SJCRH30 (cell line): ENCODE data around the gene KLHL36. TPM values are rescaled to one million over a fixed set of nuclear protein-coding genes. Genes with fewer than 3 reads are reported as not detected.
"Not testable (repeated sequence)": the region's sequence is repeated elsewhere in the genome, so short reads cannot be mapped to it uniquely, and the experiment has no call there.

Experiments
- DNase-seq, 2 experiments: peaks; one replicate each; pipeline ENCODE4 v3.0.0-alpha.2; 2015 to 2020
- H3K27ac ChIP-seq: fragments of 250-450 bp; sonication (Bioruptor Pico); 2 replicates; pipeline ENCODE4 v1.5.1; 2020; ENCODE audit warnings: mild to moderate bottlenecking, moderate library complexity
- H3K27me3 ChIP-seq: fragments of 250-450 bp; sonication (Bioruptor Pico); 2 replicates; pipeline ENCODE4 v1.5.1; 2020; ENCODE audit warnings: mild to moderate bottlenecking, moderate library complexity
- H3K36me3 ChIP-seq: fragments of 250-450 bp; sonication (Bioruptor Pico); 2 replicates; pipeline ENCODE4 v1.5.1; 2020; ENCODE audit warnings: mild to moderate bottlenecking, moderate library complexity
- H3K4me1 ChIP-seq: fragments of 250-450 bp; sonication (Bioruptor Pico); 2 replicates; pipeline ENCODE4 v1.5.1; 2020; ENCODE audit warnings: mild to moderate bottlenecking, moderate library complexity
- H3K4me3 ChIP-seq: fragments of 250-450 bp; sonication (Bioruptor Pico); 2 replicates; pipeline ENCODE4 v1.5.1; 2020; ENCODE audit warnings: mild to moderate bottlenecking, moderate library complexity
- H3K9me3 ChIP-seq: fragments of 250-450 bp; sonication (Bioruptor Pico); replicated peaks from 2 replicates; pipeline ENCODE4 v1.5.1; 2020; ENCODE audit warnings: mild to moderate bottlenecking, moderate library complexity
- total RNA-seq: library from RNA; depleted of rRNA; stranded (reverse); fragments of >200 nt; shearing (Covaris generic); gene quantifications from 2 replicates; pipeline ENCODE4 v1.2.3, GENCODE V29; 2014

Gene KLHL36
- total RNA-seq, 1 experiment from 2014 or later = 10.1 TPM

- Histone ChIP-seq H3K4me3 (no peak overlapping the region), H3K36me3 (no peaks in the 10 kb centered on the region), H3K9me3 (no peaks in the 10 kb centered on the region), H3K4me1 (no peaks in the 10 kb centered on the region), H3K27ac (no peak overlapping the region), H3K27me3 (no peaks in the 10 kb centered on the region)
- DNase-seq = no peak
Measured at GRCh38 chr16:84629580-84629979, 18.7 kb upstream of the KLHL36 start.

GRCh38 chr16:84630009-84630408 lies 18.3 kb upstream of the KLHL36 start:
- Histone ChIP-seq H3K36me3 (no peaks in the 10 kb centered on the region), H3K4me3 (no peak overlapping the region), H3K4me1 (no peaks in the 10 kb centered on the region), H3K27ac (no peak overlapping the region), H3K9me3 (no peaks in the 10 kb centered on the region), H3K27me3 (no peaks in the 10 kb centered on the region)
- no peak for DNase-seq

DNA sequence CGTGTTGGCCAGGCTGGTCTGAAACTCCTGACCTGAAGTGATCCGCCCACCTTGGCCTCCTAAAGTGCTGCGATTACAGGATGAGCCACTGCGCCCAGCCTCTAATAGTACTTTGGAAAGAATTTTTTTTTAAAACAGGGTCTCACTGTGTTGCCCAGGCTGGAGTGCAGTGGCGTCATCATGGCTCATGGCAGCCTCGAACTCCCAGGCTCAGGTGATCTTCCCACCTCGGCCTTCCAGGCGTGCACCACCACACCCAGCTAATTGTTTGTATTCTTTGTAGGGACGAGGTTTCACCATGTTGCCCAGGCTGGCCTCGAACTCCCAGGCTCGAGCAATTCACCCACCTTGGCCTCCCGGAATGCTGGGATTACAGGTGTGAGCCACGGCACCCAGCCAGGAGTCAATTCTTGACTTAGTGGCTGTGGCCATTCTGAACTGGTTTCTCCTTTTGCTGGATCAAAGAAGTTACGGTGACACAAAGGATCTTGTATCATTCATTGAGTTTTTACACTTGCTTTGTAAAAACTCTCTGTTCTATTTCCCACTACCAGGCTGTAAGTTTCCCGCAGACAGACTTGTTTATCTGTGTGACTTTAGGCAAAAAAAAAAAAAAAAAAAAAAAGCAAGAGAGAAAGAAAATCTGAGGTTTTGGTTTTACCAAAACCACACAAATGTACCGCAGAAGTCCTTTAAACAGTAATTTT lies 17.7 kb upstream of the KLHL36 start:
- Histone ChIP-seq H3K36me3 (no peaks in the 10 kb centered on the region), H3K27ac (no peak overlapping the region), H3K4me1 (no peaks in the 10 kb centered on the region), H3K4me3 (no peak overlapping the region), H3K9me3 (no peaks in the 10 kb centered on the region), H3K27me3 (no peaks in the 10 kb centered on the region)
- DNase-seq = no peak

DNA sequence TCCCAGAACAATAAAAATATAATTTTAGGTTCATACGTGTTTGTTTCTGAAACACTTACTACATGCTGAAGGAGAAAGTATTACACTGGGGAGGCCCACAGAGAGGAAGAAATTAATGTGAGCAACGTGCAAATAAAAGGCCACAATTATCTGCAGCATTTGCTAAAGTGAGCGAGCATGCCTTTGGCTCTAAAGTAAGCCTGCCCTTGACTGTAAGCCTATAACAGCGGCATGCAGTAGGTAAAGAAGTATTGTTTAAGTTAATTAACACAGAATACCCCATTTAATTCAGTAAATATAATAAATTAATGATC lies 17.2 kb upstream of the KLHL36 start:
- Histone ChIP-seq H3K36me3 (no peaks in the 10 kb centered on the region), H3K27me3 (no peaks in the 10 kb centered on the region), H3K4me3 (no peak overlapping the region), H3K4me1 (no peaks in the 10 kb centered on the region), H3K27ac (no peak overlapping the region), H3K9me3 (no peaks in the 10 kb centered on the region)
- DNase-seq = no peak

- no peaks in the 10 kb centered on the region for H3K36me3 ChIP-seq
Measured at GRCh38 chr16:84631886-84632285, 16.4 kb upstream of the KLHL36 start.

DNA sequence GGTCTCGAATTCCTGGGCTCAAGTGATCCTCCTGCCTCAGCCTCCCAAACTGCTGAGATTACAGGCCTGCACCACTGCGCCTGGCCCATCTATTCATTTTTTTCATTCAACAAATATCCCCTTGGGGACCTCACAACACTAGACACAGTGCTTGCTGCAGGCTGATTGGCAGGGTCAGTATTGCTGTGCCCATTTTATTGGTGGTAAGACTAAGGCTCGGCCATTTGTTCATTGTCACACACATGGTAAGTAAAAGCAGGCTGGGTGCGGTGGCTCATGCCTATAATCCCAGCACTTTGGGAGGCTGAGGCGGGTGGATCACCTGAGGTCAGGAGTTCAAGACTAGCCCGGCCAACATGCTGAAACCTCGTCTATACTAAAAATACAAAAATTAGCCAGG lies 15.4 kb upstream of the KLHL36 start:
- H3K27me3 ChIP-seq, H3K27ac ChIP-seq, DNase-seq, H3K9me3 ChIP-seq, H3K4me1 ChIP-seq, H3K36me3 ChIP-seq, H3K4me3 ChIP-seq: not testable (repeated sequence)

More at GRCh38 chr16:84631886-84632285, 16.4 kb upstream of the KLHL36 start:
- no peak for DNase-seq
- no peak overlapping the region for H3K4me3 ChIP-seq
- H3K27ac ChIP-seq = no peak overlapping the region
- H3K9me3 ChIP-seq = no peaks in the 10 kb centered on the region
- no peaks in the 10 kb centered on the region for H3K27me3 ChIP-seq
- H3K4me1 ChIP-seq = no peaks in the 10 kb centered on the region

- Histone ChIP-seq H3K27me3 (no peaks in the 10 kb centered on the region), H3K4me3 (no peak overlapping the region), H3K27ac (no peak overlapping the region), H3K36me3 (no peaks in the 10 kb centered on the region), H3K4me1 (peaks cover 5% of the 10 kb centered on the region), H3K9me3 (no peaks in the 10 kb centered on the region)
- DNase-seq = no peak
Measured at GRCh38 chr16:84633622-84634021, 14.7 kb upstream of the KLHL36 start.

DNA sequence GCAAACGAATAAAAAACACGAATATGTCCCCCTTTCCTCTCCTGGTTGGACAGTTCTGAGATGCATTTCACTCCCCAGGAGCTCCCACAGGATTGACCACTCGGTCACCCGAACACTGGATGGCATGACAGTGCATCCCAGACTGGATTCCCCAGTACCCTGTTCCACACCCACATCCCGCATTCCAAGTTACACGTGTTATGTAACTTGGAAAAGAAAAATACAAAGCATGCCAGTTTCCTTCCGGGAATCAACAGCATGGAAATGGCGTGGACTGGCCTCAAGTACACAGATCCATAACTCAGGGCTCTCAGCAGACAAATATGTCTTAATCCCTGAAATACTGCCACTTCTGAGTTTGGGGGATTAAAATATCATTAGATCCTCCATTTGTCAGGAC lies 12.6 kb upstream of the KLHL36 start:
- no peak for DNase-seq
- no peak overlapping the region for H3K4me3 ChIP-seq
- H3K36me3 ChIP-seq = no peaks in the 10 kb centered on the region
- no peaks in the 10 kb centered on the region for H3K27me3 ChIP-seq
- H3K27ac ChIP-seq = no peak overlapping the region
- H3K9me3 ChIP-seq = no peaks in the 10 kb centered on the region
- H3K4me1 ChIP-seq = peaks cover 5% of the 10 kb centered on the region

DNA sequence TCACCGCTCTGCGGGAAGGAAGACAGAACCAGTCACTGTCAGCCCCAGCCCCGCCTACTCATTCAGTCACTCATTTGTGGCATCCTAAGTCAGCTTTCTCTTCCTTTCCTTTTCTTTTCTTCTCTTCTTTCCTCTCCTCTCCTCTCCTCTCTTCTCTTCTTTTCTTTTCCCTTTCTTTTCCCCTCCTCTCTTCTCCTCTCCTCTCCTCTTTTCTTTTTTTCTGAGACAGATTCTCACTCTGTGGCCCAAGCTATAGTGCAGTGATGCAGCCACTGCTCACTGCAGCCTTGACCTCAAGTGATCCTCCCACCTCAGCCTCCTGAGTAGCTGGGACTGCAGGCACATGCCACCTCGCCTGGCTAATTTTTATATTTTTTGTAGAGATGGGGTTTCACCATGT lies 10.6 kb upstream of the KLHL36 start:
- Histone ChIP-seq H3K36me3 (no peaks in the 10 kb centered on the region), H3K4me1 (peaks cover 25% of the 10 kb centered on the region), H3K4me3 (no peak overlapping the region), H3K27me3 (no peaks in the 10 kb centered on the region), H3K27ac (peak overlapping the region; percentile 50), H3K9me3 (no peaks in the 10 kb centered on the region)
- no peak for DNase-seq

DNA sequence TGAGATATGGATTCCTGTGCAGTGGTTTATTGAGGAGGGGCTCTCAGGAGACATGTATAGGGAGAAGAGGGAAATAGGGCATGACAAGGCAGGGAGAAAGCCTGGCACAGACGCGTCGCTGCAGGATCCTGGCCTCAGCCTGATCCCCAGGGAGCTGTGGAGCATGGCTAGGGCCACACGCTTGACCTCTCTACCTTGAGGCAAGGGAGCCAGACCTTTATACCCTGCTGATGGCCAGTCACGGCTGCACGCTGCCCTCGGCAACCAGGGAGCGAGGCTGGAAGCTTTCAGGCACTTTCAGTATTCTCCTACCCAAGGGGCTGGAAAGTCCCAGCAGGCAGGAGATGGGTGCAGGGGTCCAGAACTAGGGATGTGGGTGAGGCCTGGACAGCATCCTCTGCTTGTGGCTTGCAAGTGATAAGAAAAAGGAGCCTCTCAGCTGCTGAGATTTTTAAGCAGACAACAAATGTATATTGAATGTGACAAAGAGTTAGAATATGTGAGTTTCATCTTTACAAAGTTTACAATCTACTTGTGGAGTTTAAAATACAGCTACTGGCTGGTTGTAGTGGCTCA lies 10.0 kb upstream of the KLHL36 start:
- no peaks in the 10 kb centered on the region for H3K9me3 ChIP-seq
- H3K27me3 ChIP-seq = no peaks in the 10 kb centered on the region
- DNase-seq = no peak
- H3K27ac ChIP-seq = no peak overlapping the region
- H3K4me3 ChIP-seq = no peak overlapping the region
- no peaks in the 10 kb centered on the region for H3K36me3 ChIP-seq
- H3K4me1 ChIP-seq = peaks cover 27% of the 10 kb centered on the region

- Histone ChIP-seq H3K27me3 (no peaks in the 10 kb centered on the region), H3K36me3 (no peaks in the 10 kb centered on the region), H3K4me3 (no peak overlapping the region), H3K4me1 (peaks cover 32% of the 10 kb centered on the region), H3K9me3 (no peaks in the 10 kb centered on the region), H3K27ac (no peak overlapping the region)
- no peak for DNase-seq
Measured at GRCh38 chr16:84640145-84640544, 8.2 kb upstream of the KLHL36 start.

DNA sequence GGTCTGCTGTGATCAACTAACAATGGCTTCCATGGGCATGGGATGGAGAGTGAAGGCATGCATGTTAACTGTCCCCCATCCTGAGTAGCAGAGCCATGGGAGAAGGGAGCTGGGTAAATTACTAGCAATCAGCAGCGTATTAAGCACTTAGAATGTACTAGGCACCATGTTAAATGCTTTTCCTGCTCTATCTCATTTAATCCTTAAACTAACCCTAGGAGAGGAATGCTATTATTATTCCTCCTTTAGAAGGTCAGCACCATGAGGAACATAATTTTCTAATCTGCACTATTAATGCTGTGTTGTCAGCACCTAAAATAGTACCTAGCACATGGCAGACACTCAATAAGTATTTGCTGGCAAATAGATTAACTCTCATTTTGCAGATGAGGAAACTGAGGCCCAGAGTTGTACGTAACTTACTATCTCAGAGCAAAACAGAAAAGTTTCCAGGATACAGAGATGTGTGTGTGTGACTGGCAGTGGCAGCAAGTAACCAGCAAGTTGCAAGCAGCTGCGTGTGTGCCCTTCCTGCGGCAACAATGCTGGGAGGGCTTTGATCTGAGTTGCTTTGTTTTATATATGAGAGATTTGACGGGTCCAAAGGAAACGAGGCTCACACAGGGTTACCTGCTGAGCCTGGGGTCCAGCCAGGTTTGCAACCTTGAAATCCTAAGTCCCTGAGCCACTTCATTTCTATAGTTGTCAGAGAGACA lies 6.5 kb upstream of the KLHL36 start:
- Histone ChIP-seq H3K36me3 (no peaks in the 10 kb centered on the region), H3K27ac (peak overlapping the region; percentile 35; the same call in 1 of the 2 replicates), H3K27me3 (no peaks in the 10 kb centered on the region), H3K9me3 (no peaks in the 10 kb centered on the region), H3K4me3 (no peak overlapping the region; the same call in 1 of the 2 replicates), H3K4me1 (peaks cover 32% of the 10 kb centered on the region)
- peak in 1 of 2 experiments; percentile 7 for DNase-seq

DNA sequence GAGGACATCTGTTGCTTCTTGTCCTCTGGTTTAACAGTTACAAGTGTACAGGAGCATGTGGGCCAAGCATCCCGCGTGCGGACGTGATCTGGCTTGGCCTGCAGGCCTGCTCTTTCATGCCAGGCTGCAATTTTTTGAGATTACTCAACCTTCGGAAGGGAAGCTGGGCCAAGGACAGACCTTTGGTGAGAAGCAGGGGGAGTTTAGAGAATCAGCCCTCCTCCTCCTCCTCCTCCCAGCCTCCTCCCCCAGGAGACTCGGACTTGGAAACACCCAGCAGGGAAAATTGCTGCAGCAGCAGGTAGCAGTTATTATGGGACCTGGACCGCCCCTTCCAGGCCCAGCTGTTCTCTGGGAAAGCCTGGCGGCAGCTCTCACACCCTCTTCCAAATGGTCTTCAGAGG lies 5.1 kb upstream of the KLHL36 start:
- no peaks in the 10 kb centered on the region for H3K9me3 ChIP-seq
- DNase-seq = peak; percentile 66 to 75
- H3K27me3 ChIP-seq = no peaks in the 10 kb centered on the region

DNA sequence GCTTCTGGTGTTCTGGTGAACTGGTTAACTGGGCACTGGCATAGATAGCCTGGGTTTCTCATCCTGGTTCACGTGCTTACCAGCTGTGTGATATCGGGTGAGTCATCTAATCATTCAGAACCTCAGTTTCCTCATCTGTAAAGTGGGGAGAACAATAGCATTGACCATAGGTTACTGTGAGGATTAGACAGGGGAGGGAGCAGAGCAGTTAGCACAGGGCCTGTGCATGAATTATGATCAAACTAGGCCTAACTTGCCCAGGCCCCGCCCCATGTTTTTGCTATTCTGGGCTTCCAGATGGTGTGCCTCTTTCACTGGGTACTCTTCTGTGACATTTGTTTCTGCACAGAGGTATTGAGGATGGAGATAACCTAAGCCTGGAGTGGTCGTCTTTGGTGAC lies 4.6 kb upstream of the KLHL36 start:
- Histone ChIP-seq H3K9me3 (no peaks in the 10 kb centered on the region), H3K27me3 (no peaks in the 10 kb centered on the region), H3K4me3 (no peak overlapping the region), H3K4me1 (peaks cover 28% of the 10 kb centered on the region), H3K27ac (peak overlapping the region; percentile 60), H3K36me3 (no peaks in the 10 kb centered on the region)
- no peak for DNase-seq

More for the DNA sequence above, 5.1 kb upstream of the KLHL36 start:
- H3K4me3 ChIP-seq = peak overlapping the region; percentile 34
- H3K27ac ChIP-seq = peak overlapping the region; percentile 60
- peaks cover 28% of the 10 kb centered on the region for H3K4me1 ChIP-seq
- H3K36me3 ChIP-seq = no peaks in the 10 kb centered on the region

DNA sequence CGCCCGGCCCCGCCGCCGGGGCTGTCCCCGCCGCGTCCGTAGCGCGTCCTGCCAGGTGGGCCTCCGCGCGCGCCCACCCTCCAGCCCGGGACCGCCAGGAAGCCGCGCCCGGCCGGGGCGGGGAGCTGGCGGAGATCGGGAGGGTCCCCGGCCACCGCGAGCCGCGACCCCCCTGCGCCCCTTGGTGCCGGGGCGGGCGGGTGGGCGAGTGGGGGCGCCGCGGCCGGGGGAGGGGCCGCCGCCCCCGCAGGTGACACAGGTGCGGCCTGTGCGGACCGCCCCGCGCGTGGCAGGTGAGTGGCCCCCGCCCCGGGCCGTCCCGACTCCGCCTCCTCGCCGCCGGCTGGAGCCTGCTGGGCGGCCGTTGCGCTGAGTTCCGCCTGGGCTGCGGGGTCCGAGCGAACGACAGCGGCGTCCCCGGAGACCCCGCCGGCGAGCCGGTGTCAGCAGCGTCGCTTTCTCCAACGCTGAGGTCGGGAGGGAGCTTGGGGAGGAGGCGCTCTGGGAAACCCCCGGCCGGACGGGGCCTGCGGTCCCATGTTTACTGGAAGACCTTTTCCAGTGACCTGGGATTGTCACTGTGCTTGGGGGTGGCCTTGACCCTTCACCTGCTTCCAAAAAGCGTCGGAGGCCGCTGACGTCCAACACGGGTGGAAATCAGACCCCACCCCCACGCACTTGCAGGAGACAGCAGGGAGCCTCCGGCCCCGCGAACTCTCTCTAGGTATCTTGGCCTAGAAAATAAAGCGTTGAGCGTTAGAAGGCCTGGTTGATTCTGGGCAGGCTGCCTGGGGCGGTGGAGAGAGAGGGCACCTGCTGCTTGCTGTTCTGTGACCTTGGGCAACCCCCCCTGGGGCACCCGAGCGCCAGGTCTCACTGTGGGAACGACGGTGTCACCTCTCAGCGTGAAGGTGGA lies 542 bp downstream of the KLHL36 start:
- no peak for DNase-seq
- Histone ChIP-seq H3K9me3 (no peaks in the 10 kb centered on the region), H3K36me3 (no peaks in the 10 kb centered on the region), H3K27me3 (no peaks in the 10 kb centered on the region), H3K4me3 (peak overlapping the region; percentile 64), H3K27ac (no peak overlapping the region), H3K4me1 (peaks cover under 1% of the 10 kb centered on the region)
